ENCODE measurements around the gene RNASE7.
A peak's percentile ranks its signal among the peaks of the same experiment; 100 is the strongest.

RNASE7 gene

DNA sequence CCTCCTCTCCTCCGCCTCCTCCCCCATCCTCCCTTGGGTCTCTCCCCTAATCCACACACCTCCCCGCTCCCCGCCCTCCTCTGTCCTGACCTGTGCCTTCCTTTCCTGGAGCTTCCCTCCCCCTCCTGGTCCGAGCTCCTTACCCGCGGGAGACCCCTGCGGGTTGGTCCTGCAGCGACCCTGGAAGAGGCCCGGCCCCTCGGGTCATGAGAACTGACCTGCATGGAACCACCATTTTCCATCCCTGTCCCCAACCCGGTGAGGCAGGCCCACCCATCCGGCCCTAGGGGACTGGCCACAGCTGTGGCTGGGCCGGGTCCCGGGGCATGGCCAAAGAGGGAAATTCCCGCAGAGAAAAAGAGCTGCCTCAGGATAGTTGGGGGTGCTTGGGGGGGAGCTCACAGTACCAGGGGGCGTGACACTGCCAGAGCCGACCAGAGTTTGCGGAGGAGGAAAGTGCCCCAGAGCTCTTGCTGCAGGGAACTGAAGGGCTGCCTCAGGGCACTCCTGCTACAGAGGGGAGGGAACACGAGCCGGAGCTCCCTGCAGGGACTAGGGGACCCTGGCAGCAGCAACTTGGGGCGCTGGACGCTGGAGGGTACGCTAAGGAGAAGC lies 28.6 kb downstream of the RNASE7 start (continued):
- TF ChIP-seq ZNF658 (tag by site-specific recombination; IDR thresholded peaks at IDR 0.05) (no peak), ZNF561 (tag by site-specific recombination; IDR thresholded peaks at IDR 0.05; ENCODE audit: borderline replicate concordance) (no peak), INSM2 (tag by site-specific recombination; IDR thresholded peaks at IDR 0.05) (peak; percentile 31; the same call in 1 of the 2 replicates), SETDB1 (IDR thresholded peaks at IDR 0.05; ENCODE audit: insufficient read length, low read length) (no peak), KLF17 (tag by site-specific recombination; IDR thresholded peaks at IDR 0.05) (peak; percentile 76), ZNF2 (tag by site-specific recombination; IDR thresholded peaks at IDR 0.05) (no peak), ZSCAN5A (tag by site-specific recombination; IDR thresholded peaks at IDR 0.05) (no peak), ZNF660 (tag by site-specific recombination; IDR thresholded peaks at IDR 0.05) (no peak), ZNF280D (tag by site-specific recombination; IDR thresholded peaks at IDR 0.05) (no peak), ZNF707 (tag by site-specific recombination; IDR thresholded peaks at IDR 0.05) (no peak)

- POLR2A ChIA-PET, result interaction anchor here (0.7 to 3.7 kb wide), 23 partner anchors 8 to 610 kb away, joined by 3 to 71 read pairs (median 5); partner anchors contain the start of genes NDRG2, RNASE8, SLC39A2 and ZNF219
- Histone ChIP-seq H3K27ac (ENCODE audit: extremely low read depth, low read depth, low read length) (peak overlapping the region; percentile 86), H3K4me3 (ENCODE audit: low read depth, low read length) (peak overlapping the region; percentile 79), H3K36me3 (ENCODE audit: control insufficient read depth in 2 of 2, insufficient read depth in 1 of 2, low read length in 2 of 2) (peaks cover 0 to 35% of the 10 kb centered on the region in 2 experiments; a peak in 1 of 3 replicates), H3K9me3 (ENCODE audit: control insufficient read depth, insufficient read depth, low read depth, low read length) (no peaks in the 10 kb centered on the region), H3K4me1 (ENCODE audit: control insufficient read depth, insufficient read depth, low read length) (peaks cover 16% of the 10 kb centered on the region)
- CTCF ChIA-PET, result interaction anchor here (0.6 to 4.3 kb wide), 18 partner anchors 15 to 560 kb away, joined by 3 to 64 read pairs (median 4); partner anchors contain the start of gene TMEM253
- TF ChIP-seq RBAK (tag by site-specific recombination; IDR thresholded peaks at IDR 0.05), result no peak
- no peak for TF ChIP-seq ZSCAN23 (tag by site-specific recombination; IDR thresholded peaks at IDR 0.05)
- TF ChIP-seq ZNF16 (tag by site-specific recombination; IDR thresholded peaks at IDR 0.05; ENCODE audit: low read depth), result no peak
- no peak for TF ChIP-seq ZNF626 (tag by site-specific recombination; IDR thresholded peaks at IDR 0.05)
- no peak for TF ChIP-seq ZNF529 (tag by site-specific recombination; IDR thresholded peaks at IDR 0.05; ENCODE audit: insufficient replicate concordance)
- no peak for TF ChIP-seq ZNF248 (tag by site-specific recombination; IDR thresholded peaks at IDR 0.05)
- no peak for TF ChIP-seq OVOL3 (tag by site-specific recombination; IDR thresholded peaks at IDR 0.05)
- peak; percentile 79 for TF ChIP-seq ZNF629 (tag by site-specific recombination; IDR thresholded peaks at IDR 0.05)
- no peak for TF ChIP-seq ZNF785 (tag by site-specific recombination; IDR thresholded peaks at IDR 0.05)
- 0 out of 2 replicates have a peak, but pooled peaks have one; percentile 23 for TF ChIP-seq IKZF3 (tag by site-specific recombination; IDR thresholded peaks at IDR 0.05)
- no peak for TF ChIP-seq ZNF549 (tag by site-specific recombination; IDR thresholded peaks at IDR 0.05)
- TF ChIP-seq SP7 (tag by site-specific recombination; IDR thresholded peaks at IDR 0.05), result peak; percentile 68; the same call in 1 of the 2 replicates
- TF ChIP-seq EGR2 (tag by site-specific recombination; IDR thresholded peaks at IDR 0.05; ENCODE audit: low read depth), result peak; percentile 82
- peak; percentile 32; the same call in 1 of the 2 replicates for TF ChIP-seq PRDM4 (tag by site-specific recombination; IDR thresholded peaks at IDR 0.05)
- TF ChIP-seq ZNF701 (tag by site-specific recombination; IDR thresholded peaks at IDR 0.05), result no peak
- TF ChIP-seq ZNF24 (tag by site-specific recombination; IDR thresholded peaks at IDR 0.05), result no peak; the same call in none of the 2 replicates
Measured at GRCh38 chr14:21071225-21072030, 29.3 kb downstream of the RNASE7 start.

Measured in HEK293 (cell line).